ENCODE measurements around the gene SNPH.

GRCh38 chr20:1264727-1265126, 1.4 kb upstream of the SNPH start:
- TF ChIP-seq CTCF (IDR thresholded peaks at IDR 0.05) (no peak), POLR2A (IDR thresholded peaks at IDR 0.05) (no peak)
